PC-9 (cell line): ENCODE results near the gene CYGB.

Source experiments
- EZH2 ChIP-seq: fragments of 200-600 bp; sonication (generic); IDR thresholded peaks from 2 replicates; pipeline ENCODE4 v1.8.0; 2017; ENCODE audit warnings: antibody characterized with exemption, low read depth
- TF ChIP-seq, protein P1 (sequence below): fragments of 200-600 bp; sonication (generic); conservative IDR thresholded peaks from 2 replicates; pipeline ENCODE4 v1.6.1; 2017; ENCODE audit warnings: mixed run types, antibody characterized with exemption, mild to moderate bottlenecking, moderate library complexity

GRCh38 chr17:76528156-76528527 lies 9.4 kb downstream of the CYGB start:
- TF ChIP-seq, protein P1, sequence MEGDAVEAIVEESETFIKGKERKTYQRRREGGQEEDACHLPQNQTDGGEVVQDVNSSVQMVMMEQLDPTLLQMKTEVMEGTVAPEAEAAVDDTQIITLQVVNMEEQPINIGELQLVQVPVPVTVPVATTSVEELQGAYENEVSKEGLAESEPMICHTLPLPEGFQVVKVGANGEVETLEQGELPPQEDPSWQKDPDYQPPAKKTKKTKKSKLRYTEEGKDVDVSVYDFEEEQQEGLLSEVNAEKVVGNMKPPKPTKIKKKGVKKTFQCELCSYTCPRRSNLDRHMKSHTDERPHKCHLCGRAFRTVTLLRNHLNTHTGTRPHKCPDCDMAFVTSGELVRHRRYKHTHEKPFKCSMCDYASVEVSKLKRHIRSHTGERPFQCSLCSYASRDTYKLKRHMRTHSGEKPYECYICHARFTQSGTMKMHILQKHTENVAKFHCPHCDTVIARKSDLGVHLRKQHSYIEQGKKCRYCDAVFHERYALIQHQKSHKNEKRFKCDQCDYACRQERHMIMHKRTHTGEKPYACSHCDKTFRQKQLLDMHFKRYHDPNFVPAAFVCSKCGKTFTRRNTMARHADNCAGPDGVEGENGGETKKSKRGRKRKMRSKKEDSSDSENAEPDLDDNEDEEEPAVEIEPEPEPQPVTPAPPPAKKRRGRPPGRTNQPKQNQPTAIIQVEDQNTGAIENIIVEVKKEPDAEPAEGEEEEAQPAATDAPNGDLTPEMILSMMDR = no peak
- TF ChIP-seq EZH2 = no peak
